IPS DF 6.9 (cell line): ENCODE results near the gene TMEM200B.
"Not testable (repeated sequence)": the region's sequence is repeated elsewhere in the genome, so short reads cannot be mapped to it uniquely, and the experiment has no call there.

ENCODE experiments used
- DNase-seq: peaks from one replicate; pipeline ENCODE4 v3.0.0-alpha.2; 2013; ENCODE audit warnings: low read depth, low spot score
- H3K27ac ChIP-seq: one replicate; pipeline ENCODE4 v1.5.1; 2013; ENCODE audit warnings: low read length, control low read depth
- H3K27me3 ChIP-seq: 2 replicates; pipeline ENCODE4 v1.6.1; 2013; ENCODE audit warnings: mild to moderate bottlenecking, low read length; ENCODE audit not compliant: control insufficient read depth, insufficient read depth
- H3K36me3 ChIP-seq: 2 replicates; pipeline ENCODE4 v1.6.1; 2013; ENCODE audit warnings: low read length; ENCODE audit not compliant: control insufficient read depth, insufficient read depth
- H3K4me1 ChIP-seq: 2 replicates; pipeline ENCODE4 v1.6.1; 2013; ENCODE audit warnings: low read length; ENCODE audit not compliant: control insufficient read depth, insufficient read depth
- H3K4me3 ChIP-seq: 2 replicates; pipeline ENCODE4 v1.5.1; 2013; ENCODE audit warnings: mild to moderate bottlenecking, low read length
- H3K9me3 ChIP-seq: 2 replicates; pipeline ENCODE4 v1.6.1; 2013; ENCODE audit warnings: low read length, inconsistent platforms; ENCODE audit not compliant: control insufficient read depth, insufficient read depth
- WGBS: extraction: QIAGEN DNeasy Blood & Tissue Kit; methylation state at CpG from one replicate; pipeline ENCODE4 v1.1.7; 2013; ENCODE audit warnings: mixed read lengths, missing lambda C conversion rate; ENCODE audit not compliant: insufficient read length, insufficient coverage; 5-methylcytosine and 5-hydroxymethylcytosine counted together

The TMEM200B gene

GRCh38 chr1:29134695-29135028, 11.0 kb upstream of the TMEM200B start:
- Histone ChIP-seq H3K36me3 (no peaks in the 10 kb centered on the region; the same call in 1 of the 2 replicates), H3K27ac (no peak overlapping the region), H3K4me3 (no peak overlapping the region), H3K27me3 (no peaks in the 10 kb centered on the region), H3K4me1 (no peaks in the 10 kb centered on the region), H3K9me3 (no peaks in the 10 kb centered on the region)
- no peak for DNase-seq
- no CpG with 5 or more reads among the region's 10 CpGs for WGBS

GRCh38 chr1:29133861-29134694, 10.4 kb upstream of the TMEM200B start:
- H3K9me3 ChIP-seq = no peaks in the 10 kb centered on the region
- H3K4me1 ChIP-seq = no peaks in the 10 kb centered on the region
- H3K27ac ChIP-seq = no peak overlapping the region
- WGBS = no CpG with 5 or more reads among the region's 55 CpGs
- H3K4me3 ChIP-seq = no peak overlapping the region
- no peaks in the 10 kb centered on the region for H3K27me3 ChIP-seq
- no peak for DNase-seq
- no peaks in the 10 kb centered on the region; the same call in 1 of the 2 replicates for H3K36me3 ChIP-seq

- not testable (repeated sequence) for H3K27ac ChIP-seq, H3K27me3 ChIP-seq, H3K4me3 ChIP-seq, H3K36me3 ChIP-seq, DNase-seq, H3K4me1 ChIP-seq, H3K9me3 ChIP-seq
- WGBS = no CpG with 5 or more reads among the region's 29 CpGs
Measured at GRCh38 chr1:29131056-29131455, 7.4 kb upstream of the TMEM200B start.

DNA sequence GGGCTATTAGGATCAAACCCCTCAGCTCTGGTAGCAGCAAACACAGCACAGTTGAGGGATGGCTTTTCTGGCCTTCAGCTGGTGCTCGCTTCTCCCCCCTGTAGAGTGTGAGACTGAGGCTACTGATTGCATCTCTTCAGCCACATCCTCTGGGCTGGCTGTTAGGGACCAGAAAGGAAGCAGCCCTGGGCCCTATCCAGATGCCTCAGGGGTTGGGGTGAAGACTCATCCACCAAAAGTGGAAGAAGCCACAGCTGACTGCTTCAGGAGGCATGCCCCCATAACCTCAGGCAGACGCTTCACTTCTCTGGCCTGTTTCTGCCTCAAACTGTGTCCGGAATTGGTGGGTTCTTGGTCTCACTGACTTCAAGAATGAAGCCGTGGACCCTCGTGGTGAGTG, 6.2 kb upstream of the TMEM200B start:
- no peaks in the 10 kb centered on the region for H3K36me3 ChIP-seq
- no CpG with 5 or more reads among the region's 5 CpGs for WGBS
- no peak overlapping the region for H3K27ac ChIP-seq
- H3K4me1 ChIP-seq = no peaks in the 10 kb centered on the region
- no peak for DNase-seq
- H3K4me3 ChIP-seq = no peak overlapping the region
- no peaks in the 10 kb centered on the region for H3K9me3 ChIP-seq
- no peaks in the 10 kb centered on the region for H3K27me3 ChIP-seq

DNA sequence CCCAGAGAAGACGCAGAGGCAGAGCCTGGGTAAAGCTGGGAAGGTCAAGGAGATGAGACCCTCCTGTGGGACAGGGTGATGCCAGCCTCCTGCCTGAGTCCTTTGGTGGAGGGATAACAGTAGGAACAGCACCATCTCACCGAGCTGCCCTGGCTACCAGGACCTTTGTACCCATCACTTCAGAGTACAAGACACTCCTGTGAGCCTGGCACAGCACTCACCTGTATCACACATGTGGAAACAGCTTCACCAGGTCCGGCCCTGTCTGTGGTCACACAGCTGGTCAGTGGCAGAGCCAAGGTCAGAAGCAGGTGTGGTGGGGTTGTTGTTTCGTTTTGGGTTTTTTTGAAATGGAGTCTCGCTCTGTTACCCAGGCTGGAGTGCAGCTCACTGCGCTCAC, 5.0 kb upstream of the TMEM200B start:
- no CpG with 5 or more reads among the region's 6 CpGs for WGBS
- no peak for DNase-seq
- H3K27ac ChIP-seq = no peak overlapping the region
- H3K36me3 ChIP-seq = no peaks in the 10 kb centered on the region
- H3K4me3 ChIP-seq = no peak overlapping the region
- no peaks in the 10 kb centered on the region for H3K4me1 ChIP-seq
- no peaks in the 10 kb centered on the region for H3K9me3 ChIP-seq
- no peaks in the 10 kb centered on the region for H3K27me3 ChIP-seq

- no peak overlapping the region for H3K27ac ChIP-seq
- WGBS = no CpG with 5 or more reads among the region's 6 CpGs
- DNase-seq = no peak
- H3K36me3 ChIP-seq = no peaks in the 10 kb centered on the region
- no peaks in the 10 kb centered on the region for H3K9me3 ChIP-seq
- H3K27me3 ChIP-seq = no peaks in the 10 kb centered on the region; the same call in 1 of the 2 replicates
- H3K4me1 ChIP-seq = no peaks in the 10 kb centered on the region
- H3K4me3 ChIP-seq = no peak overlapping the region
Measured at GRCh38 chr1:29126198-29126597, 2.5 kb upstream of the TMEM200B start.

GRCh38 chr1:29125788-29126187, 2.1 kb upstream of the TMEM200B start:
- H3K4me3 ChIP-seq = no peak overlapping the region
- no peaks in the 10 kb centered on the region for H3K9me3 ChIP-seq
- no peaks in the 10 kb centered on the region for H3K36me3 ChIP-seq
- no peaks in the 10 kb centered on the region for H3K4me1 ChIP-seq
- no peak for DNase-seq
- no peaks in the 10 kb centered on the region; the same call in 1 of the 2 replicates for H3K27me3 ChIP-seq
- H3K27ac ChIP-seq = no peak overlapping the region
- no CpG with 5 or more reads among the region's 6 CpGs for WGBS

DNA sequence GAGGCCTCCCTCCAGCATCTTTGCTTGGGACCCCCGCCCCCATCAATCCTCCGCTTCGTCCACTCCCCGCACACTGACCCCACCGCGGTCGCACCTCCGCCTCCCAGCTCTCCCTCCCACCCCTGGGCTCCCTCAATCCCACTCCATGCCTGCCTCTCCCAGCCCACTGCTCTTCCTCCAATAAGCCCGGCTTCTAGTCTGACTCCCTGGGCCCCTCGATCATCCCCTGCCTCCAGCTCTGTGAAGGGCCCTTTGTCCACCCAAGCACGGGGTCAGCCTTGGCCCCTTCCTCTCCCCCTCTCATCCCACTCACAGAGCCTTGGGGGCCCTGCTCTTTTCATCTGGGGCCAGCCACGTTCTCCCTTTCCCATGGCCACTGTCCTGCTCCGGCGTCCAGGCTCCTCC, 1.5 kb upstream of the TMEM200B start:
- WGBS = no CpG with 5 or more reads among the region's 14 CpGs
- H3K27me3 ChIP-seq = no peaks in the 10 kb centered on the region; the same call in 1 of the 2 replicates
- DNase-seq = no peak
- H3K4me3 ChIP-seq = peak overlapping the region; percentile 26; the same call in 1 of the 2 replicates
- H3K9me3 ChIP-seq = no peaks in the 10 kb centered on the region
- H3K4me1 ChIP-seq = no peaks in the 10 kb centered on the region
- no peak overlapping the region for H3K27ac ChIP-seq
- H3K36me3 ChIP-seq = no peaks in the 10 kb centered on the region

- H3K4me1 ChIP-seq = no peaks in the 10 kb centered on the region
- no peaks in the 10 kb centered on the region for H3K9me3 ChIP-seq
- no CpG with 5 or more reads among the region's 85 CpGs for WGBS
- H3K27ac ChIP-seq = no peak overlapping the region
- DNase-seq = no peak
- no peaks in the 10 kb centered on the region for H3K36me3 ChIP-seq
- no peaks in the 10 kb centered on the region; the same call in 1 of the 2 replicates for H3K27me3 ChIP-seq
- peak overlapping the region; percentile 45; the same call in 1 of the 2 replicates for H3K4me3 ChIP-seq
Measured at GRCh38 chr1:29124366-29125236, 898 bp upstream of the TMEM200B start.

DNA sequence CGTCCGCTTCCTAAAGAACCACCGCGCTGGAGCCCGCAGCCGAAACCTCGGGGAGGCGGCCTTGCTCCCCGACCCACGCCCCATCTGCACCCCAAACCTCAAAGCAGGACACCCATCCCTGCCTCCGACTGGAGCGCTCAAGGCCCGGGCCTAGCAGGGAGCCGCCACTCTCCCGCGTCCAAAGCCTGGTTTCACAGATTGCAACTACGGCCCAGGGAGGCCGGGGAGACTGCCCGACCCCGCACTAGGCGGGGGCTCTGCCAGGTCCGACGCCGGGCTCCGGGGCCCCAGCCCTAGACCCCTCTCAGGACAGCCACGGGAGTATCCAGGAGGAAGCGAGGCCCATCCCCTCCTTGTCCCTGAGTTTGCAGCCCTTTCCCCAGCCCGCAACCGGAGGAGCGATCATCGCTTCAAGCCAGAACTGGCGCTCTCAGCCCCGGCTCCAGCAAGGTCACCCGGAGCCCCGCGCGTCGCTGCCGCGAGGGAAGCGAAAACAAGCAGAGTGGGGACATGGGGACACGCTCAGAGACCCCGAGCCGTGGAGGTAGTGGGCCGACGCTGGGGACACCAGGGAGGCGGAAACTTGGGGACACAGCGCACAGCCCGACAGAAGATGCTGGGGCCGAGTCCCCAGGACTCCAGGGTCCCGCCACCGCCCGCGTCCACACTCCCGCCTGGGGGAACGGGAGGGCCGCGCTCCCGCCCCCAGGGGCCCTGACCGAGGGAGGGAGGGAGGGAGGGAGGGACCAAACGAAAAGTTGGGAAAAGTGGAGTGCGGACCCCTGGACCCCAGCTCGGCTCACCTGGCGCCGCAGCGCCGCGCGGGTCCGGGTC, 433 bp downstream of the TMEM200B start:
- peak overlapping the region; percentile 45; the same call in 1 of the 2 replicates for H3K4me3 ChIP-seq
- no CpG with 5 or more reads among the region's 70 CpGs for WGBS

More for the DNA sequence above, 433 bp downstream of the TMEM200B start:
- H3K4me1 ChIP-seq = no peaks in the 10 kb centered on the region
- H3K27me3 ChIP-seq = no peaks in the 10 kb centered on the region; the same call in 1 of the 2 replicates
- H3K36me3 ChIP-seq = no peaks in the 10 kb centered on the region
- no peaks in the 10 kb centered on the region for H3K9me3 ChIP-seq
- no peak for DNase-seq
- no peak overlapping the region for H3K27ac ChIP-seq
